Activated T-helper 1 cell treated with anti-CD3 and anti-CD28 coated beads, Interleukin-12 subunit alpha, Interleukin-12 subunit beta, Interleukin-2, Interleukin-4 antibody, amounts not matched to agents 30 ng/mL and 10 ng/mL and 1 ng/mL, durations not matched to agents 14 hours and 24 hours and 36 hours (primary cell): ENCODE measurements around the gene SNX33. TPM values are rescaled to one million over a fixed set of nuclear protein-coding genes. Genes with fewer than 3 reads are reported as not detected.
"Not testable (repeated sequence)": the region's sequence is repeated elsewhere in the genome, so short reads cannot be mapped to it uniquely, and the experiment has no call there.

Source experiments
- DNase-seq: peaks from one replicate; pipeline ENCODE4 v3.0.0; 2021; ENCODE audit warnings: low spot score
- H3K27ac Mint-ChIP-seq: one replicate; pipeline ENCODE4 v1.8.0; 2021; ENCODE audit warnings: mild to moderate bottlenecking, mixed read lengths
- H3K27me3 Mint-ChIP-seq: one replicate; pipeline ENCODE4 v1.8.0; 2022; ENCODE audit warnings: mild to moderate bottlenecking, moderate library complexity, mixed read lengths; ENCODE audit not compliant: insufficient read depth
- H3K36me3 Mint-ChIP-seq: one replicate; pipeline ENCODE4 v1.8.0; 2021; ENCODE audit warnings: low read depth, mixed read lengths
- H3K4me1 Mint-ChIP-seq: one replicate; pipeline ENCODE4 v1.8.0; 2021; ENCODE audit warnings: low read depth, mixed read lengths
- H3K4me3 Mint-ChIP-seq: one replicate; pipeline ENCODE4 v1.8.0; 2021; ENCODE audit warnings: mild to moderate bottlenecking, moderate library complexity, mixed read lengths
- H3K9me3 Mint-ChIP-seq: one replicate; pipeline ENCODE4 v1.8.0; 2021; ENCODE audit warnings: mixed read lengths
- intact Hi-C: fragments of 100-400 bp; cut with micrococcal nuclease; formaldehyde crosslinking; loops from one replicate; pipeline ENCODE4 v1.15.1; 2024
- total RNA-seq: library from RNA; stranded (reverse); gene quantifications from 2 replicates; pipeline ENCODE4 v1.2.3, GENCODE V29; 2022

SNX33 gene
- total RNA-seq, 1 donor from 2014 or later, result 6.2 TPM

DNA sequence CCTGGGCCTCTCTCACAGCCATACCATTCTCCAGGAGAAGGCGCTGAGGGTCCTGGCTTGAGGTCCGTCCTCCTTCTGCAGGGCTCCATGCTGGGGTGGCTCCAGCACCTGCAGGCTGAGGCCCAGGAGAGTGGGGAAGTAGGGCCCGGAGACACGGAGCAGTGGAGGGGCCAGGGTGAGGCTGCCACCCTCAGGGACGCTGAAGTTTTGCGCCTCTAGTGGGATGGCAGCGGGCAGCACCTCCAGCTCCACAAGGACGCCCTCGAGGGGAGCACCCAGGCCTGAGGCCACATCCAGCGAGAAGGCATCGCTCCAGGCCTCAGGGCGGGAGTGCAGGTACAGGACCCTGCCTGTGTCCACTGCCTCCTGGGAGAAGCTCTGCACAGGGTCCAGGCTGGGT is 37.5 kb downstream of the SNX33 start:
- intact Hi-C loops, result no loop called here
- H3K9me3 Mint-ChIP-seq, result no peaks in the 10 kb centered on the region
- no peaks in the 10 kb centered on the region for H3K36me3 Mint-ChIP-seq
- no peak for DNase-seq
- no peaks in the 10 kb centered on the region for H3K4me1 Mint-ChIP-seq
- no peak overlapping the region for H3K4me3 Mint-ChIP-seq
- no peaks in the 10 kb centered on the region for H3K27me3 Mint-ChIP-seq
- H3K27ac Mint-ChIP-seq, result no peak overlapping the region

DNA sequence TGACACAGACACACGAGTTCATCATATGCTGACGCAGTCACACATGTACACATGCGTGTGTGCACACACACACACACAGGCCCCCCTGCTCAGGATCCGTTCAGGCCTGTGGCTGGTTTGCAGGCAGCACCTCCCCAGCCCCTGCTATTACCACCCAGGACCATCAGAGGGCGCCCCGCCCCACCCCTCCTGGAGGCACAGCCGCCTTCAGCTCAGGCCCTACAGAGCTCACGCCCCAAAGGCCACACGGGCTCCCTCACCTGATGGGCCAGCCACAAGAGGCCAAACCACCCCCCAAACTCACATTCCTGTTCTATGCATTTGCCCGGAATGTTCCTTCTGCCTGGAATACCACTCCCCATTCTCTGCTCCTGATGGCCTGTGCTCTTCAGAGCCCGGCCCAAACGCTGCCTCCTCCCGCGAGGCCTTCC is 38.5 kb downstream of the SNX33 start:
- H3K4me1 Mint-ChIP-seq, H3K27ac Mint-ChIP-seq, H3K4me3 Mint-ChIP-seq, H3K9me3 Mint-ChIP-seq, H3K27me3 Mint-ChIP-seq, intact Hi-C loops, H3K36me3 Mint-ChIP-seq: not testable (repeated sequence)
- DNase-seq, result peak; percentile 72

DNA sequence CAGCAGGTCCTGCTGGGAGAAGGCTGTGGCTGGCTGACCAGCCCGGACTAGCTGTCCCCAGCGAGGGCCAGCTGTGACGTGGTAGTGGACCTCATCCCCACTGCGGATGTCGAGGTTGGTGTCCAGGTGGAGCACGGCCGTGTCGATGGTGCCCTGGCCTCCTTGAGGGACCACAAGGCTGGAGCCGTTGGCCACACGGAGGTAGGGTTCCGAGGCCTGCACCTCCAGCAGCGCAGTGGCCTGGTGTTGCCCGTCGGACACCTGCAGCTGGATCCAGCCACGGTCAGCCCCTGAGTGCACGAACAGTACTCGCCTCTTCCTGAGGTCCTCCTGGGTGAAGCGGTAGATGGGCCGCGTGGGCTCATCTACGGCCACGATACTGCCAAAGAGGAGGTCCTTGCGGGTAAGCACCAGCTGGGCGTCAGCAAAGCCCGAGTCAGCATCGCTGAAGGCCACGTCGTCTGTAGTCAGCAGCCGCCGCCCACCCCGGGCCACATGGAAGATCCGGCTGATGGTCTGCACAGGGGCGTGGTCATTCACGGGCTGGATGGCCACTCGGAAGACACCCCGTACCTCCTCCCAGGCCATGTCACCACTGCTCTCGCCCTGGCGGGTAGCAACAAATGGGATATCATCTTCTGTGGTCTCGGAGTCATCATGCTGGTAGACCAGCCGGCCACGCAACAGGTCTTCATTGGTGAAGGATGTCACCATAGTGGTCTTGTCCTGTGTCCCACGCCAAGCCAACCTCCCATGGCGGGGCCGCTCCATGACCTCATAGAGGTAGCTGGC is 40.0 kb downstream of the SNX33 start:
- intact Hi-C loops, result no loop called here
- no peaks in the 10 kb centered on the region for H3K9me3 Mint-ChIP-seq
- no peak for DNase-seq
- H3K36me3 Mint-ChIP-seq, result no peaks in the 10 kb centered on the region
- peaks cover 4% of the 10 kb centered on the region for H3K27me3 Mint-ChIP-seq
- no peaks in the 10 kb centered on the region for H3K4me1 Mint-ChIP-seq
- no peak overlapping the region for H3K4me3 Mint-ChIP-seq
- H3K27ac Mint-ChIP-seq, result no peak overlapping the region

DNA sequence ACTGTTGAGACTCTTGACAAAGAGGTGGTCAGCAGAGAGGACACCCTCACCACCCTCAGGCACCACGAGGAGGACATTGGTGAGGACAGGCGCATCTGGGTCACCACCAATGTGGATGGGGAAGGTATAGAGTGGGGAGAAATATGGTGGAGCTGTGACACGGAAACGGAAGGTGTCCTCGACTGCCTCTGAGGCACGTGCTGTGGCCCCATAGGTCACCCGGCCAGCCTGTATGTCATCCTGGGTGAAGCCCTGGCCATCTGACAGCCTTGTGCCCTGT is 40.5 kb downstream of the SNX33 start:
- intact Hi-C loops, result no loop called here
- Mint-ChIP-seq H3K9me3 (no peaks in the 10 kb centered on the region), H3K27me3 (peaks cover 4% of the 10 kb centered on the region)

GRCh38 chr15:75688831-75689230 is 41.1 kb downstream of the SNX33 start:
- intact Hi-C loops, result no loop called here
- no peak overlapping the region for H3K27ac Mint-ChIP-seq

More for the DNA sequence above, 40.5 kb downstream of the SNX33 start:
- Mint-ChIP-seq H3K4me3 (no peak overlapping the region), H3K36me3 (no peaks in the 10 kb centered on the region), H3K27ac (no peak overlapping the region), H3K4me1 (no peaks in the 10 kb centered on the region)
- no peak for DNase-seq

GRCh38 chr15:75689429-75689828 is 41.7 kb downstream of the SNX33 start:
- intact Hi-C loops, H3K9me3 Mint-ChIP-seq, H3K4me3 Mint-ChIP-seq, H3K27ac Mint-ChIP-seq, H3K36me3 Mint-ChIP-seq, H3K4me1 Mint-ChIP-seq, DNase-seq, H3K27me3 Mint-ChIP-seq: not testable (repeated sequence)

More at GRCh38 chr15:75688831-75689230, 41.1 kb downstream of the SNX33 start:
- H3K4me3 Mint-ChIP-seq, result no peak overlapping the region
- no peaks in the 10 kb centered on the region for H3K9me3 Mint-ChIP-seq
- DNase-seq, result no peak
- peaks cover 4% of the 10 kb centered on the region for H3K27me3 Mint-ChIP-seq
- no peaks in the 10 kb centered on the region for H3K4me1 Mint-ChIP-seq
- H3K36me3 Mint-ChIP-seq, result no peaks in the 10 kb centered on the region

- peaks cover 16% of the 10 kb centered on the region for H3K4me1 Mint-ChIP-seq
- H3K9me3 Mint-ChIP-seq, H3K36me3 Mint-ChIP-seq, H3K27ac Mint-ChIP-seq, DNase-seq, intact Hi-C loops, H3K4me3 Mint-ChIP-seq, H3K27me3 Mint-ChIP-seq: not testable (repeated sequence)
Measured at GRCh38 chr15:75692311-75692710, 44.6 kb downstream of the SNX33 start.

- H3K9me3 Mint-ChIP-seq, H3K27ac Mint-ChIP-seq, H3K36me3 Mint-ChIP-seq, intact Hi-C loops, DNase-seq, H3K27me3 Mint-ChIP-seq, H3K4me3 Mint-ChIP-seq: not testable (repeated sequence)
- H3K4me1 Mint-ChIP-seq, result peaks cover 16% of the 10 kb centered on the region
Measured at GRCh38 chr15:75693028-75693427, 45.3 kb downstream of the SNX33 start.

DNA sequence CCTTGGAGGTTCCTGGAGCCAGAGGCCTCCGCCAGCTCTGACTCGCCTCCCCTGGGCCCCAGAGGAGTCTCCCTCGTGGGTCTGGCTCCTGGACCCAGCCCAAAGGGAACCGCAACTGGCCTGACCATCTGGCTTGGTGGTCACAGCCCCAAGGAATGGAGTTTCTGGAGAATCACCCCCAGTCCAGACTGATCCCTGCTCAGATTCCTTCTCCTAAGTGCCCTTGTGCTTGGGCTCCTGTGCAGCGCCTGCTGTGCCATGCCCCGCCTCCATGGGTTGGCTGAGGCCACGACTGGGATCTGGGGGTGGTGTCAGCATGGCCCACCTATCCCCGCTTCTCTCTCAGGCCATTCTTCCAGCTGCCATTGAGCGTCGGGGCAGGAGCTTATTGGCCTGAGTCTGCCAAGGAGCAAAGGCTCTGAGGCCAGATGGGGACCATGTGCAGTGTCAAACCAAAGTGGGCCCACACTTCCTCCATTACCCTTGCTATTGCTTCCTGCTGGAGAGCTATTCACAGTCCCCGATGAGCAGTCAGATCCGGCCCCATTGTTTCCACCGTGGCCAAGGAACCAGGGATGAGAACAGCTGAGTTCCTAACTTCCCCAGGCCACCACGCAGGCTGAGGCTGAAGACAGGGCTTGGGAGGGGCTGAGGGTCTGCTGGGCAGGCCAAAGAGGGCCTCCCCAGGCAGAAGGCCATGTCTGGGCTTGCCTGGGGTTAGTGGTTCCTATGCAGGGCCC is 46.0 kb downstream of the SNX33 start:
- H3K36me3 Mint-ChIP-seq, result no peaks in the 10 kb centered on the region
- no peak for DNase-seq
- intact Hi-C loops, result no loop called here
- H3K9me3 Mint-ChIP-seq, result no peaks in the 10 kb centered on the region
- no peak overlapping the region for H3K4me3 Mint-ChIP-seq
- H3K4me1 Mint-ChIP-seq, result peaks cover 16% of the 10 kb centered on the region
- H3K27me3 Mint-ChIP-seq, result peaks cover 5% of the 10 kb centered on the region
- H3K27ac Mint-ChIP-seq, result no peak overlapping the region

- no peak for DNase-seq
- Mint-ChIP-seq H3K27ac (peak overlapping the region; percentile 40), H3K36me3 (no peaks in the 10 kb centered on the region), H3K4me1 (peaks cover 16% of the 10 kb centered on the region), H3K9me3 (no peaks in the 10 kb centered on the region), H3K4me3 (no peak overlapping the region), H3K27me3 (peaks cover 5% of the 10 kb centered on the region)
- intact Hi-C loops, result no loop called here
Measured at GRCh38 chr15:75694241-75695182, 46.8 kb downstream of the SNX33 start.

- Mint-ChIP-seq H3K9me3 (no peaks in the 10 kb centered on the region), H3K36me3 (no peaks in the 10 kb centered on the region), H3K4me3 (no peak overlapping the region), H3K4me1 (peaks cover 16% of the 10 kb centered on the region), H3K27me3 (peaks cover 5% of the 10 kb centered on the region), H3K27ac (peak overlapping the region; percentile 40)
- no peak for DNase-seq
- intact Hi-C loops, result no loop called here
Measured at GRCh38 chr15:75695220-75695619, 47.5 kb downstream of the SNX33 start.

DNA sequence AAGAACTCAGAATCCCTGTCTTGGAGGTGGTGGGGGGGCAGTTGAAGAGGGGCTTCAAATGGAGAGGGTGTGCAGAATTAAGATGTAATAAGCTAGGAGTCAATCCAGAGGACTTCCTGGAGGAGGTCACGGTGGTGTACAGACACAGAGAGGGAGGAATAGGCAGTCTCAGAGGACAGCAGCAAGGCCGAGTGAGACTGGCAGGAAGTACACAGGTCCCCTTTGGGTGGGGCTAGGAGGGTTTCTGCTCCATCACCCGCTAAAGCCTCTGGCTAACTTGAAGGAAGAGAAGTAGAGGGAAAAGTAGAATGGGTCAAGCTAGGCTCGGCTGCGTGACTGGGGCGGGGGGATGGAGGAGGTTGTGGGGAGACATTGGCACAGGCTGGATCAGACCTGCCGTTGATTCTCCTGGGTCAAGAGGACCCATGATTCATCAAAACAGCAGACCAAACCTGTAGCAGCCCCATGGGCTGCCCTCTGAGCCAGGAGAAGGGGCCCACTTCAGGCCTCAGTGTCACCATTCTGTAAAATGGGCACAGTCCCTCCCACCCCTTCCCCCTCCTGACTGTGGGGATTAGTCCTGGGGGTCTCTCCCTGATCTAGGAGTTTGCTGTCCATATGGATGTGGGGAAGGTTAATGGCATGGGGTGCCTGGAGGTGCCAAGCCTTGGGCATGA is 48.1 kb downstream of the SNX33 start:
- H3K27me3 Mint-ChIP-seq, result peaks cover 5% of the 10 kb centered on the region
- no peak overlapping the region for H3K4me3 Mint-ChIP-seq
- H3K9me3 Mint-ChIP-seq, result no peaks in the 10 kb centered on the region
- no peak overlapping the region for H3K27ac Mint-ChIP-seq
- peaks cover 16% of the 10 kb centered on the region for H3K4me1 Mint-ChIP-seq
- H3K36me3 Mint-ChIP-seq, result no peaks in the 10 kb centered on the region
- no peak for DNase-seq
- intact Hi-C loops, result no loop called here
